HG02623 (cell line): ENCODE measurements around the gene FPR3.
"Not testable (repeated sequence)": the region's sequence is repeated elsewhere in the genome, so short reads cannot be mapped to it uniquely, and the experiment has no call there.

ENCODE experiments used
- ATAC-seq: cut with Tn5 transposase; IDR thresholded peaks from one replicate; pipeline ENCODE4 v1.9.1; 2021; ENCODE audit warnings: moderate library complexity; ENCODE audit not compliant: unreplicated experiment

Gene FPR3

DNA sequence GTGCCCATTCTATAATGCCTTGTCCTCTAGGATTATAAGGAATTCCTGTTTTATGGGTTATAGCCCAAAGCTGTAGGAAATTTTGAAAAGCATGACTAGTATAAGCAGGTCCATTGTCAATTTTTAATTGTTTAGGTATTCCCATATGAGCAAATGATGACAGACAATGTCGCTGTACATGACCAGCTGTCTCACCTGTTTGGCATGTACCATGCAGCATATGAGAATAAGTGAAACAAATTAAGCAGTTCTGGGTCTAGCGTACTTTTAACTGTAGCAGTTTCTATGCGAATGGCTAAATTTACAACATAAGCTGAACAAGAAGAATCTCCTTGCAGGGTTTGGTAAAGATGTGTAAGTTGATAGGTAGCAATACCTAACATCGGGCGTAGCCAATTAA lies 11.6 kb downstream of the FPR3 start:
- not testable (repeated sequence) for ATAC-seq

DNA sequence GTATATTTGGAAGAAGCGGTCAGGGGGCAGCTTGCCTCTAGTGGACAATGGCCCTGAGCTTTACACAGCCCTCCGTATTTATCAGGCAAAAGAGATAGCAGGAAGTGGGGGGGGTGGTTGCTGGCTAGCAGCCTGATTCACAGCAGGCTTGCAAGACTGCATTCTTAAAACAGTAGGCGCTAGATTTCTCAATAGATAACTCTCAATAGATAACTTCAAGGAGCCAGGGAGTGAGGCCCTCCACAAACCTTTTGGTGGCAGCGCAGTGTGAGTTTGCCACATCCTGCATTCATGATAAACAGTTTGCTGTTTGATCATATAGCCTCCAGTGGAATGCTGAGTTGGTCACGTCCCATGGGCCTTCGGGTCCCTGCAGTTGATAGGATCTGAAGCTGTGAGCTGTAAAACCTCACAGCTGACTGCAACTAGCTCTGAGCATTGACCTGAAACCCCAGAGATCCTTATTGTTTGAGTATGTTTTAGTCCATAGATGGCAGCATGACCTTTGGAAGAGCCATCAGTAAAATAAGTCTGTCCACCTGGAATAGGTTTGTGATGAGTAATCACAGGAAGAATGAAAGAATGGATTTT lies 12.2 kb downstream of the FPR3 start:
- ATAC-seq: no peak

GRCh38 chr19:51807925-51808324 lies 13.0 kb downstream of the FPR3 start:
- no peak for ATAC-seq

- no peak for ATAC-seq
Measured at GRCh38 chr19:51808333-51808986, 13.5 kb downstream of the FPR3 start.

DNA sequence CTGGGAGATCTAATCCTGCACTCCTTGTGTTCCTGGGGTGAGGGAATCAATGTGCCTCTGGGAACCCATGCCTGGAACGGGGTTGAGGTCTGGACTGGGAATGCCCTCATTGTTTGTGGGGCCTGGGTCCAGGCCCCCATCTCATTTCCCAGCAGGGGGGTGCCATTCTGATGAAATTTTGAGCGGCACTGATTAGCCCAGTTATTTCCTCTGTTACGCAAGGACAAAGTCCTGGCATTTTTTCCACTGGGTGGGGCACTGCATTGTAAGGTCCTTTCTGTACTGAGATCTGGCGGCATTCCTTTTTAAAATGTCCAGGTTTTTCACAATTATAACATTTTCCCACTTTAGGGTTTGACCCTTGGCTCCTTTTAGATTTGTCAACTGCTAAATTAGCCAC lies 14.8 kb downstream of the FPR3 start:
- no peak for ATAC-seq

GRCh38 chr19:51810223-51810622 lies 15.3 kb downstream of the FPR3 start:
- ATAC-seq: no peak

DNA sequence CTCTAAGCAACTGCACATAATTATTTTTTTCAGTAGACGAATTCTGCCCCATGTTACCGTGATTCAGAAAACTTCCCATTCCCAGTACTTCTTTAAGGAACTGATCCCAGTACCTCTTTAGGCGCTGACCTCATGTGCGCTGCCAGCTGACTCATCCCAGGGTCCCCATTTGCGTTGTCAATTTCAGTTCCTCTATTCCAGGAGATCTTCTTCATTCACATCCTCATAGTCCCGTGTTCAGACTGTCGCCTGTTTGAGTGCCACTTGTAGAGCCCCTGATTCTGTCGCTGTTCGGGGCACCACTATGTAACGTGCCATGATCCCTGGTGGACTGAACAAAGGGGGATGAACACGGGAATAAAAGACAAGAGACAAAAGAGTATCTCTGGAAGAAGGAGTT lies 16.4 kb downstream of the FPR3 start:
- ATAC-seq: no peak

DNA sequence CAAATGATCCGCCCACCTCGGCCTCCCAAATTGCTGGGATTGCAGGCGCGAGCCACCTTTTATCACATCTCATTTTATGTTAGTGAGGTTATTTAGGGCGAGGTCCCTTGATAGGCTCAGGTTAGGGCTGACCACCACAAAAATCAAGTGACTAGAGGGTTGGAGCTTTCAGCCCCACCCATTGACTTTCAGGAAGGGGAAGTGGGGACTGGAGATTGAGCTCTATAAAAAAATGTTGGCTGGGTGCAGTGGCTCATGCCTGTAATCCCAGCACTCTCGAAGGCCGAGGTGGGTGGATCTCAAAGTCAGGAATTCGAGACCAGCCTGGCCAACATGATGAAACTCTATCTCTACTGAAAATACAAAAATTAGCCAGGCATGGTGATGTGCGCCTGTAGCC lies 20.1 kb downstream of the FPR3 start:
- ATAC-seq: no peak

DNA sequence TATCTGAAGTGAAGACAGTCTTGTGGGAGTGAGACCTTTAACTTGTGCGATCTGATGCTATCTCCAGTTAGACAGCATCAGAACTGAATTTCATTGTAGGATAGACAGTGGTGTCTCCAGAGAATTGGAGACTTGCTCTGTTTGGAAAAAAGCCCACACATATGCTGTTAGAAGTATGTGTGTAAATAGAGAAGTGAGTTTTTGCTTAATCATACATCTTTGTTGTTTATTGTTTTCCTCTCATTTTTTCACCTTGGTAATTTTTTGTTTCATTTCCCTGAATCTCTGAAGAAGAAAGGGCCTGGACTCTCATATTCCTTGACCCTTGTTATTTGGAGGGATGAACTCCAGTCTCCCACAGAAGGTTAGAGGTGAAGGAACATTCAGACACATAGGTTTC lies 21.8 kb downstream of the FPR3 start:
- no peak for ATAC-seq

GRCh38 chr19:51820011-51820410 lies 25.1 kb downstream of the FPR3 start:
- no peak for ATAC-seq

GRCh38 chr19:51820831-51821446 lies 26.0 kb downstream of the FPR3 start:
- ATAC-seq: no peak

- ATAC-seq: no peak
Measured at GRCh38 chr19:51821456-51821855, 26.5 kb downstream of the FPR3 start.

DNA sequence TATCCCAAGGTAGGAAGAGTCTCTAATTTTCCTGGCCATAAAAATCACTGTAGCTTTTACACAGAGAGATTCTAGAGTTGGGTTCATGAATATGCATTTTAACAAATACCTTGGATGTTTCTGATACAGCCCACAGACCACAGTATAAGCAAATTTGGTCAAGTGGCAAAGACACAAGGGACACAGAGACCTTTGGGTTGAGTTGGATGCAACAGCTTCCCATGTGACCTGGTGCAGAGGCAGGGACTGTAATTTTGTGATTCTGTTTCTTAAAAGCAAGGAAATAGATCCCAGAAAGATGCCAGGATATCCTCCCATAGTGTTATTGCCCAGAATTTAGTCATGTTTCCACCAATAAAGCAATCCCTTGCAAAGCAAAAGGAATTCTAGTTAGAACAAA lies 27.0 kb downstream of the FPR3 start:
- no peak for ATAC-seq

DNA sequence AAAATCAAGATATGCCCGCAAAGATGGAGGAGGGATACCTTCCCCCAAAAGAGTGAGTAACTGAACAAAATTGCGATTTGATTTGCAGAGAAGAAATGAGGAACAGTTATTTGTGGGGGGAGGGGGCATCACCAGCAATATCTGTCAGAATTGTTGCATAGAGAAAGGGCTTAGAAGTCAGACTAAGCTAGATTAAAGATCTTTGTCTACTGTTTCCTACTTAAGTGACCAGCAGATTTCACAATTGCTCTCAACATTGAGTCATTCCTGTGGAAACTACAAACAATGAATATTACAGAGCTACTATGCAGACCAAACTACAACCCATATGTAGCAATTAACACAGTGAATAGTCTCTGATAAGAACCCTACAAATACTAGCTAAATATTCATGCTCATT lies 27.4 kb downstream of the FPR3 start:
- ATAC-seq: no peak

DNA sequence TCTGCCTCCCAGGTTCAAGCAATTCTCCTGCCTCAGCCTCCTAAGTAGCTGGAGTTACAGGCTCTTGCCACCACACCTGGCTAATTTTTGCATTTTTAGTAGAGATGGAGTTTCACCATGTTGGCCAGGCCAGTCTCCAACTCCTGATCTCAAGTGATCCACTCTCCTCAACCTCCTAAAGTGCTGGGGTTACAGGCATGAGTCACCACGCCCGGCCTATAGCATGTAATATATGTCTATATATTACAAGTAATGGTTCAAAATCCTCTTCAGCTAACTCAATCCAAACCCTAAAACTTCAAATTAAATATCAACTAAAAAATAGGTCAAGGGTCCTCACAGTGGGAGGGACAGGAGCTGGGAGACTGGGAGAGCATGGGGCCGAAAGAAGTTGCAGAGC lies 28.0 kb downstream of the FPR3 start:
- no peak for ATAC-seq

DNA sequence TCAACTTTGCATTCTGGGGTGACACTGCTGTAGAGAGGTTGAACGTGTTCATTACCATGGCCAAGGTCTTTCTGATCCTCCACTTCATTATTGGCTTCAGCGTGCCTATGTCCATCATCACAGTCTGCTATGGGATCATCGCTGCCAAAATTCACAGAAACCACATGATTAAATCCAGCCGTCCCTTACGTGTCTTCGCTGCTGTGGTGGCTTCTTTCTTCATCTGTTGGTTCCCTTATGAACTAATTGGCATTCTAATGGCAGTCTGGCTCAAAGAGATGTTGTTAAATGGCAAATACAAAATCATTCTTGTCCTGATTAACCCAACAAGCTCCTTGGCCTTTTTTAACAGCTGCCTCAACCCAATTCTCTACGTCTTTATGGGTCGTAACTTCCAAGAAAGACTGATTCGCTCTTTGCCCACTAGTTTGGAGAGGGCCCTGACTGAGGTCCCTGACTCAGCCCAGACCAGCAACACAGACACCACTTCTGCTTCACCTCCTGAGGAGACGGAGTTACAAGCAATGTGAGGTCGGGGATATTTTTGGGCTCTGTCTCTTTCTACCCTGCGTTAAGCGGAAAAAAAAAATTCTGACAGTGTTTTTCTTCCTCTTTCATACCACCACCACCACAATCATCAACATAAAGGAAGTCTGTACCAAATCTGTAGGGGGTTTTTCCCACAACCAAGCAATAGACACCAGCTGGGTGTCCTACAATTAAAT lies 29.5 kb downstream of the FPR3 start:
- ATAC-seq: no peak

DNA sequence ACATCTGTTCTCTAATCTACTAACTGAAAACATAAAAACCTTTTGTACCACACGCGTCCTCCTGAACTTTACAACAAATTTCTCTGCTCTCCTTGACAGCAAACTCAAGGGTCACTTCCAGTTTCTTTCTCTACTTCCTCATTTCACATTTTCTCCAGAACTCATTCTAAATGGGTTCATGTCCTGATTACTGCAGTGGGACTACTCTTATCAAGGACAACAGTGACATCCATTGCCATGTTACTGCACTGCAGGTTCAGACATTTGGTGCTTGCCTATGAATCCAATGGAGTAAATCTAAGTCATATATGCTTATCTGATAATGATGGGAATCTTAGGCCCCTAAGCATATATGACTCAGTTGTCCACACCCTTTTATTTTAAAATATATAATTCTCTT lies 35.3 kb downstream of the FPR3 start:
- ATAC-seq: no peak

DNA sequence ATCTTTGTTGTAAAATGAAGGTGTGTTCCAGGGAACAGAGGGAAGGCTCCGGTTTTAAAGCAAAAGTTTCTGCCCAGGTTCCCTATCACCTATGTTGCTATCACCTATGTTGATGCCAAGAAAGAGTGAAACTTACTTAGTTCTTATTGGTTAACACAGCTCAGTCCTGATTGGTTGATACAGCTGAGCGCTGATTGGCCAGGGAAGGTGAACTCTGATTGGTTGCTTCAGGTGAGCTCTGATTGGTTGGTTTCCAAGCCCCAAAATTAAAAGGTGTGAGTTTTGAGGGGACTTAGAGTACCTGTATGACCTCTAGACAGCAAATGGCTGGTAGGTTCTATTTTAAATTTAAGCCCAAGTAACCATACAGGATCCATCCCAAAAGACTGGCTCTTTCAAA lies 42.2 kb downstream of the FPR3 start:
- ATAC-seq: no peak

DNA sequence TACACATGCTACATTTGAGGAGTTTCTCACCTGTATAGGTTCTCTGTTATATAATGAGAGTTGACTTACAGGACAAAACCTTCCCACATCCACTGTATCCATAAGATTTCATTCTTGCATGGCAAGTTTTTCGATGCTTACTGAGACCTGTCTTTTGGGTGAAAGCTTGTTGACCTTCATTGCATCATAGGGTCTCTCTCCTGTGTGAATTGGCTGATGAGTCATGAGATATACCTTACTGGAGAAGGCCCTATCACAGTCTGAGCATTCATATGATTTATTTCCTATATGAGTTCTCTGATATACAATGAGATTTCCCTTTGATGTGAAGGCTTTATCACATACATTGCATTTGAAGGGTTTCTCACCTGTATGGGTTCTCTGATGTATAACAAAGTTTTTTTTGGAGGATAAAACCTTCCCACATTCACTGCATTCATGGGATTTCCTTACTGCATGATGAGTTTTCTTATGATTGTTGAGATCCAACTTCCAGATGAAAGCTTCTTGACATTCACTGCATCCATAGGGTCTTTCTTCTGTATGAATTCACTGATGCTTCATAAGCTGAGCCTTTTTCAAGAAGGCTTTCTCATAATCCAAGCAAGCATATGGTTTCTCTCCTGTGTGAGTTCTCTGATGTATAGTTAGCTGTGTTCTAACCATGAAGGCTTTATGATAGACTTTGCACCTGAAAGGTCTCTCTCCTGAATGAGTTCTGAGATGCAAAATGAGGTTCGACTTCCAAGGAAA lies 67.1 kb downstream of the FPR3 start:
- ATAC-seq: no peak

DNA sequence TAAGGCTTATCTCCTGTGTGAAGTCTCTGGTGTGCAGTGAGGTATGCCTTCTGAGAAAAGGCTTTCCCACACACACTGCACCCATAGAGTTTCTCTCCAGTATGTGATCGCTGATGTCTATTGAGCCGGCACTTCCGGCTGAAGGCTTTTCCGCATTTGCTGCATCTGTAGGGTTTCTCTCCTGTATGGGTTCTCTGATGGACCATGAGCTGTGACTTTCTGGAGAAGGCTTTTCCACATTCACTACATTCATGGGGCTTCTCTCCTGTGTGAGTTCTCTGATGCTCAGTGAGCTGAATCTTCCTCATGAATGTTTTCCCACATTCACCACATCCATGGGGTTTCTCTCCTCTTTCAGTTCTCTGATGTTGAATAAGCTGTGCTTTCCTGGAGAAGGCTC lies 78.1 kb downstream of the FPR3 start:
- no peak for ATAC-seq
